ENCODE results near the gene WFS1.

Gene WFS1

DNA sequence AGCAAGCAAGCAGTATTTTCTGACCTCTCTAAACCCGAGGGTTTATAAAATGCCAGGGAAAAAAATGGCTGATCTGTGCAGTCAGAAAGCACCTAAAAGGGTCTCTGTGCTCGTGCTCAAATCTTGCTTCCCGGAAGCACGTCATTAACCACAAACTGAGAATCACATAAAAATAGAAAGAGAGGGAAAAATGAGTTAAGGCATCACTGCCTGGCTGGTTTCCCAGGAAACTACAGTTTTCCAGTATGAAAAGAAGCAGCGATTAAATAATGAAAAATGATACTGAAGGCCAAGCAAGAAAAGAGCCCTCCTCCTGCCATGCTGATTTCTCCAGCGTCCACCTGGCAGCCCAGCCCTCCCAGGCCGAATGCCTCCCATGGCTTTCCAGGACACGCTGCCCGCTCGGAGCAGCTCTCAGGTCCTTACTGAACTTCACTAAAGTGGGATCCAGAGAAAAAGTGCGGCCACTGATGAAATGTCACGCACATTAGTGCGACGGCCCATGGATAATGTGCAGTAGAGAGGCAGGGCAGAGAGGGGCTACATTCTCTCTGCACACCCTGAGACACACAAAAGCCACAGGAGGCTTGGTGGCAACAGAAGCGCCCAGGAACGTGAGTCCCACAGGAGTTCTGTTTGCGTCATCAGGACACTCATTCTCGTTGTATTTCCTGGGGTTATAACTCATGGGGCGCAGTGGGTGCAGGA is 80.4 kb downstream of the WFS1 start:
- TF ChIP-seq ZBTB7A (IDR thresholded peaks at IDR 0.05; ENCODE audit: low read depth) = no peak
- no peak for TF ChIP-seq FOXM1 (IDR thresholded peaks at IDR 0.05; ENCODE audit: borderline replicate concordance, low read depth)
- no peak for TF ChIP-seq EGR1 (IDR thresholded peaks at IDR 0.05)

DNA sequence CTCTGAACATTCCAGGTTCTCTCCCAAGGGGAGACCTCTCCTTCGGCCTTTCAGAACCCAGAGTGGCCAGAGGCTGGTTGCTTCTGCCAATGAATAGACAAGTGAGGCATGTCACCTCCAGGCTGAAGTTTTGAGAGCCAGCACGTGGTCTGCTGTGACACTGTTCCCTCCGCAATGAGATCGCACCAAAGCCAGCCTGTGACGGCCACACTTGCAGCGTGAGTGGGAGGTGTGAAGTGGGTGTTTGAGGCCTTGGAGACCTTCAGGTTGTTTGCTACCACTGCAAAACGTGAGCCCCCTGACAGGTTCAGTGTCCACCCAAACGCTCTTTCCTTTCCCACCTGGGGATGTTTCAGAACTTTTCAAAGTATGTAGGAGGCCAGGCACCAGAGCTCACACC is 81.0 kb downstream of the WFS1 start:
- no peak for TF ChIP-seq TAF1 (IDR thresholded peaks at IDR 0.05; ENCODE audit: low read depth)
- TF ChIP-seq, protein P1, sequence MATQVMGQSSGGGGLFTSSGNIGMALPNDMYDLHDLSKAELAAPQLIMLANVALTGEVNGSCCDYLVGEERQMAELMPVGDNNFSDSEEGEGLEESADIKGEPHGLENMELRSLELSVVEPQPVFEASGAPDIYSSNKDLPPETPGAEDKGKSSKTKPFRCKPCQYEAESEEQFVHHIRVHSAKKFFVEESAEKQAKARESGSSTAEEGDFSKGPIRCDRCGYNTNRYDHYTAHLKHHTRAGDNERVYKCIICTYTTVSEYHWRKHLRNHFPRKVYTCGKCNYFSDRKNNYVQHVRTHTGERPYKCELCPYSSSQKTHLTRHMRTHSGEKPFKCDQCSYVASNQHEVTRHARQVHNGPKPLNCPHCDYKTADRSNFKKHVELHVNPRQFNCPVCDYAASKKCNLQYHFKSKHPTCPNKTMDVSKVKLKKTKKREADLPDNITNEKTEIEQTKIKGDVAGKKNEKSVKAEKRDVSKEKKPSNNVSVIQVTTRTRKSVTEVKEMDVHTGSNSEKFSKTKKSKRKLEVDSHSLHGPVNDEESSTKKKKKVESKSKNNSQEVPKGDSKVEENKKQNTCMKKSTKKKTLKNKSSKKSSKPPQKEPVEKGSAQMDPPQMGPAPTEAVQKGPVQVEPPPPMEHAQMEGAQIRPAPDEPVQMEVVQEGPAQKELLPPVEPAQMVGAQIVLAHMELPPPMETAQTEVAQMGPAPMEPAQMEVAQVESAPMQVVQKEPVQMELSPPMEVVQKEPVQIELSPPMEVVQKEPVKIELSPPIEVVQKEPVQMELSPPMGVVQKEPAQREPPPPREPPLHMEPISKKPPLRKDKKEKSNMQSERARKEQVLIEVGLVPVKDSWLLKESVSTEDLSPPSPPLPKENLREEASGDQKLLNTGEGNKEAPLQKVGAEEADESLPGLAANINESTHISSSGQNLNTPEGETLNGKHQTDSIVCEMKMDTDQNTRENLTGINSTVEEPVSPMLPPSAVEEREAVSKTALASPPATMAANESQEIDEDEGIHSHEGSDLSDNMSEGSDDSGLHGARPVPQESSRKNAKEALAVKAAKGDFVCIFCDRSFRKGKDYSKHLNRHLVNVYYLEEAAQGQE (IDR thresholded peaks at IDR 0.05; ENCODE audit: low read depth) = no peak
- TF ChIP-seq, protein P2, sequence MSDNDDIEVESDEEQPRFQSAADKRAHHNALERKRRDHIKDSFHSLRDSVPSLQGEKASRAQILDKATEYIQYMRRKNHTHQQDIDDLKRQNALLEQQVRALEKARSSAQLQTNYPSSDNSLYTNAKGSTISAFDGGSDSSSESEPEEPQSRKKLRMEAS (IDR thresholded peaks at IDR 0.05) = no peak
- no peak for TF ChIP-seq FOXM1 (IDR thresholded peaks at IDR 0.05; ENCODE audit: borderline replicate concordance, low read depth)
- TF ChIP-seq TEAD4 (IDR thresholded peaks at IDR 0.05) = no peak
- TF ChIP-seq, protein P3, sequence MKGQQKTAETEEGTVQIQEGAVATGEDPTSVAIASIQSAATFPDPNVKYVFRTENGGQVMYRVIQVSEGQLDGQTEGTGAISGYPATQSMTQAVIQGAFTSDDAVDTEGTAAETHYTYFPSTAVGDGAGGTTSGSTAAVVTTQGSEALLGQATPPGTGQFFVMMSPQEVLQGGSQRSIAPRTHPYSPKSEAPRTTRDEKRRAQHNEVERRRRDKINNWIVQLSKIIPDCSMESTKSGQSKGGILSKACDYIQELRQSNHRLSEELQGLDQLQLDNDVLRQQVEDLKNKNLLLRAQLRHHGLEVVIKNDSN (IDR thresholded peaks at IDR 0.05) = no peak
- no peak for TF ChIP-seq EGR1 (IDR thresholded peaks at IDR 0.05)
- no peak for TF ChIP-seq NFIC (IDR thresholded peaks at IDR 0.05)

DNA sequence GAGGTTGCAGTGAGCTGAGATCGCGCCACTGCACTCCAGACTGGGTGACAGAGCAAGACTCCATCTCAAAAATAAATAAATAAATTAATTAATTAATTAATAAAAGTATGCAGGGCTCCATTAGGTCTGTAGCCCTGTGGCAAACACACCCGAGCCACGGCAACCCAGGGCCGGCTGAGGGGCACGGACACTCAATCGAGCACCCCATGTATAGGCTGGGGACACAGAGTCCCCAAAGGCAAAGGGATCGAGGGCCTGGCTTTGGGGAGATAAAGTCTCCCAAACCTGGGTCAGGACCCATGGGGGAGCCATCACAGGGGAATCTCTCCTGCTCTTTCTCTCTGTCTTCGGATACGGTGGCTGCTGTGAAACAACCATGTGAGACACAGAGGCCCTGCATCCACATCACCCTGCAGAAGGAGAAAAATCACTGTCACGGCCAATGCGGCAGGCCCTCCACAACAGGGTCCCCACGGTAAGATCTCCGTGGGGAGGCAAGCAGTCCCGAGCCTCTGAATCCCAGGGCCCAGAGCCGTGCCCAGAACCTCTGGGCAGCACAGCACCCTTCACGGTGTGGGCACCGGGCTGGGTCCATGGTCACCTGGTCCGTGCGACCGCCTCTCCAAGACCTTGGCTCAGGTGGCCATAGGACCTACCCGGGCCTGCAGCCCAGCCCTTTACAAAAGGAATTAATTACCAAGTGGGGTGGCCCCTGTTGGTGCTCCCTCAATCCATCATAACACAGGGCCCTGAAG is 81.8 kb downstream of the WFS1 start:
- TF ChIP-seq YY1 (IDR thresholded peaks at IDR 0.05; ENCODE audit: low read depth) (no peak), FOXM1 (IDR thresholded peaks at IDR 0.05; ENCODE audit: borderline replicate concordance, low read depth) (no peak), EGR1 (IDR thresholded peaks at IDR 0.05) (no peak), CEBPB (IDR thresholded peaks at IDR 0.05) (no peak), CREB1 (IDR thresholded peaks at IDR 0.05; ENCODE audit: low read depth) (no peak), NFIC (IDR thresholded peaks at IDR 0.05) (no peak), RAD21 (IDR thresholded peaks at IDR 0.05; ENCODE audit: low read depth) (no peak), TCF12 (IDR thresholded peaks at IDR 0.05; ENCODE audit: low read depth) (no peak), TEAD4 (IDR thresholded peaks at IDR 0.05) (no peak)
- TF ChIP-seq, protein P1 (IDR thresholded peaks at IDR 0.05; ENCODE audit: low read depth) = no peak
- TF ChIP-seq, protein P2 (IDR thresholded peaks at IDR 0.05) = no peak
- TF ChIP-seq, protein P3 (IDR thresholded peaks at IDR 0.05) = no peak

DNA sequence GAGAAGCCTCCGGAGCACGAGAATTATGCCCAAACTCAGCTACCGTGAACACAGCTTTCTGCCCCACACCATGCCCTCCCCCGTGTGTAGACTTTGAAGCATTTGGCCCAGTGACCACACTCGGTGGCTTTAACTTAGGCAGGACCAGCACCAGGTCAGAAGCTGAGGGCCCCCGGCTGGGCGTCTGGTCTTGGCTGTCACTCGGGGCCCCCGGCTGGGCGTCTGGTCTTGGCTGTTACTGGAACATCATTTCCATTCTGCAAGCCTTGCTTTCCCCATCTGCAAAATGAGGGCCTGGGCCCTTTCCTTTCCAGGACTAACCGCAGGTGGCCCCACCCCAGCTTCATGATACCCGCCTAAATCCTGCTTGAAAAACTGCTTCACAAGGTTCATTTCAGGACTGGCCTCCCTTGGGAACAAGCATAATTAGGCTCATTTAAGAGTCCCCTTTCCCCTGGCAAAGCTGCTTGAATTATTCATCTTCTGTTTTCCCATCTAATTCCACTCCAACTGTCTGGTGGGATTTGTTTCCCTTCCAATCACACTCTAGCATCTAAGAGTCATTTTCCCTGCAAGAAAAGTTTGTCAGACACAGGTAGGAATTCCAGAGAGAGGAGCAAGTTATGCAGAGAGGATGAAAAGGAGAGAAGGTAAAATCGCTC is 82.5 kb downstream of the WFS1 start:
- TF ChIP-seq CREB1 (IDR thresholded peaks at IDR 0.05; ENCODE audit: low read depth) = no peak
- no peak for TF ChIP-seq RAD21 (IDR thresholded peaks at IDR 0.05; ENCODE audit: low read depth)
- TF ChIP-seq, protein P2 (IDR thresholded peaks at IDR 0.05) = no peak
- TF ChIP-seq TEAD4 (IDR thresholded peaks at IDR 0.05) = no peak
- no peak for TF ChIP-seq CEBPB (IDR thresholded peaks at IDR 0.05)
- TF ChIP-seq YY1 (IDR thresholded peaks at IDR 0.05; ENCODE audit: low read depth) = no peak
- no peak for TF ChIP-seq TAF1 (IDR thresholded peaks at IDR 0.05; ENCODE audit: low read depth)
- TF ChIP-seq, protein P3 (IDR thresholded peaks at IDR 0.05) = no peak
- no peak for TF ChIP-seq EGR1 (IDR thresholded peaks at IDR 0.05)
- no peak for TF ChIP-seq FOXM1 (IDR thresholded peaks at IDR 0.05; ENCODE audit: borderline replicate concordance, low read depth)
- no peak for TF ChIP-seq NFIC (IDR thresholded peaks at IDR 0.05)
- no peak for TF ChIP-seq EP300 (IDR thresholded peaks at IDR 0.05; ENCODE audit: borderline replicate concordance)
- no peak for TF ChIP-seq ZBTB7A (IDR thresholded peaks at IDR 0.05; ENCODE audit: low read depth)
- TF ChIP-seq TCF12 (IDR thresholded peaks at IDR 0.05; ENCODE audit: low read depth) = no peak
- TF ChIP-seq, protein P1 (IDR thresholded peaks at IDR 0.05; ENCODE audit: low read depth) = no peak
